Body of pancreas (tissue), 4 donors: ENCODE data around the gene OR51A7.

Experiments used
- CTCF ChIP-seq, 7 experiments: fragments of 450-650 bp in 4 of 7; fragments of 200-600 bp in 3 of 7; sonication (generic) in 3 of 7; IDR thresholded peaks; one replicate each; pipeline ENCODE4 v1.5.1; 2016 to 2019; ENCODE audit warnings: antibody characterized with exemption in 7 of 7
- POLR2A ChIP-seq, 3 donors: fragments of 450-650 bp; IDR thresholded peaks; one replicate each; pipeline ENCODE4 v1.6.1; 2016; ENCODE audit warnings: antibody characterized with exemption in 3 of 3, mild to moderate bottlenecking in 2 of 3

DNA sequence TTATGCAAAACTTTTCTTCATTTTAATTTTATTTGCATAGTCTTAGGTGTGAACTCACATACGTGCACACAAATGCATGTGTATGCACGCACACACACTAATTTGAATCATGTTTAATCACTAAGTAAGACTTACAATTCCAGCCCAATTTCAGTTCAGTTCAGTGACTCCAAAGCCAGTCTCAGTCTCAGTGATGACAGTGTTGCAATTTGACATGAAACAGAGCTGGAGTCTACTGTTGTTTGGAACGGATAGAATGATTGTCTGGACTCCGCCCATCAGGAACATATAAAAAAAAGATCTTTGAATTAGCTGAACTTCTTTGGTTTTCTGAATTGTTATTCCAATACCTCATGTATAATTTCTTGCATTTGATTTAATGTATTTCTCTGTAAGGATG lies 39.7 kb upstream of the OR51A7 start:
- no peak for TF ChIP-seq CTCF (IDR thresholded peaks at IDR 0.05)
- TF ChIP-seq POLR2A (IDR thresholded peaks at IDR 0.05) = no peak
